ENCODE data around the gene ACVR1.

DNA sequence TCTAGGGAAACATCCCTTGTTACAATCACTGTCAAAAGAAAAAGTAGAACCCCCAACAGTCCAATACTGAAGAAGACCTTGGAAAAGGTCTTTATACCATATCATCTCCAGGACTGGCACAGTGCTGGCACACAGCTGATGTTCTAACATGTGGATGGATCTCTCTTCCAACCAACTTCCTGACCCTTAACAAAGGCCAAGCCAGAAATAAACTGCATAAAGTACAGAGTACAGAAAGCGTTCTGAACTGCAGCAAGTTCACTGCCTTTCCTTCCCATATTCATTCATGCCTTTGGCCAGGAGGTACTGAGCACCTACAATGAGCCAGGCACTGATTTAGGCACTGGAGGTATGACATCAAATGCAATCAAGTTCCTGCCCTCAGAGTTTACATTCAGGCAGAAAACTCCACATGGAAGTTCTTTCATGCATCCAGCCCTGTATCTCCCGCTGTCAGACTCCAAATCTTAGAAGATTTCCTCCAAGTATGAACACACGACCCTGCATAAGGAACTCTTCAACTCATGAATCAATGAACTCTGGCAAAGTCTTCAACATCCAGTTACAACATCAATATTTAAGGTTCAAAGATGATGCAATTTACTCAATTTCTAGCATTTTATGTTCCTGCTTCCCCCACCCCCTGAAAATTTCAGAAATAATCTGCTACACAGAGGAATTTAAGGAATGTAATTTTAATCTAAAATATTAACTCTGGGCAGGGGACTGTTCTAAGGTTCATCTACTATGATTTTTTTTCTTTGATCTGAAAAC is 33.8 kb downstream of the ACVR1 start:
- TF ChIP-seq, protein P1, sequence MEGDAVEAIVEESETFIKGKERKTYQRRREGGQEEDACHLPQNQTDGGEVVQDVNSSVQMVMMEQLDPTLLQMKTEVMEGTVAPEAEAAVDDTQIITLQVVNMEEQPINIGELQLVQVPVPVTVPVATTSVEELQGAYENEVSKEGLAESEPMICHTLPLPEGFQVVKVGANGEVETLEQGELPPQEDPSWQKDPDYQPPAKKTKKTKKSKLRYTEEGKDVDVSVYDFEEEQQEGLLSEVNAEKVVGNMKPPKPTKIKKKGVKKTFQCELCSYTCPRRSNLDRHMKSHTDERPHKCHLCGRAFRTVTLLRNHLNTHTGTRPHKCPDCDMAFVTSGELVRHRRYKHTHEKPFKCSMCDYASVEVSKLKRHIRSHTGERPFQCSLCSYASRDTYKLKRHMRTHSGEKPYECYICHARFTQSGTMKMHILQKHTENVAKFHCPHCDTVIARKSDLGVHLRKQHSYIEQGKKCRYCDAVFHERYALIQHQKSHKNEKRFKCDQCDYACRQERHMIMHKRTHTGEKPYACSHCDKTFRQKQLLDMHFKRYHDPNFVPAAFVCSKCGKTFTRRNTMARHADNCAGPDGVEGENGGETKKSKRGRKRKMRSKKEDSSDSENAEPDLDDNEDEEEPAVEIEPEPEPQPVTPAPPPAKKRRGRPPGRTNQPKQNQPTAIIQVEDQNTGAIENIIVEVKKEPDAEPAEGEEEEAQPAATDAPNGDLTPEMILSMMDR (IDR thresholded peaks at IDR 0.05): no peak
- TF ChIP-seq POLR2AphosphoS5 (IDR thresholded peaks at IDR 0.05; ENCODE audit: low read depth, low read length) (no peak), SIN3A (IDR thresholded peaks at IDR 0.05; ENCODE audit: borderline replicate concordance, insufficient read depth, low read depth, low read length) (no peak), TCF7L2 (IDR thresholded peaks at IDR 0.05; ENCODE audit: low read depth, low read length) (no peak)
- TF ChIP-seq, protein P2, sequence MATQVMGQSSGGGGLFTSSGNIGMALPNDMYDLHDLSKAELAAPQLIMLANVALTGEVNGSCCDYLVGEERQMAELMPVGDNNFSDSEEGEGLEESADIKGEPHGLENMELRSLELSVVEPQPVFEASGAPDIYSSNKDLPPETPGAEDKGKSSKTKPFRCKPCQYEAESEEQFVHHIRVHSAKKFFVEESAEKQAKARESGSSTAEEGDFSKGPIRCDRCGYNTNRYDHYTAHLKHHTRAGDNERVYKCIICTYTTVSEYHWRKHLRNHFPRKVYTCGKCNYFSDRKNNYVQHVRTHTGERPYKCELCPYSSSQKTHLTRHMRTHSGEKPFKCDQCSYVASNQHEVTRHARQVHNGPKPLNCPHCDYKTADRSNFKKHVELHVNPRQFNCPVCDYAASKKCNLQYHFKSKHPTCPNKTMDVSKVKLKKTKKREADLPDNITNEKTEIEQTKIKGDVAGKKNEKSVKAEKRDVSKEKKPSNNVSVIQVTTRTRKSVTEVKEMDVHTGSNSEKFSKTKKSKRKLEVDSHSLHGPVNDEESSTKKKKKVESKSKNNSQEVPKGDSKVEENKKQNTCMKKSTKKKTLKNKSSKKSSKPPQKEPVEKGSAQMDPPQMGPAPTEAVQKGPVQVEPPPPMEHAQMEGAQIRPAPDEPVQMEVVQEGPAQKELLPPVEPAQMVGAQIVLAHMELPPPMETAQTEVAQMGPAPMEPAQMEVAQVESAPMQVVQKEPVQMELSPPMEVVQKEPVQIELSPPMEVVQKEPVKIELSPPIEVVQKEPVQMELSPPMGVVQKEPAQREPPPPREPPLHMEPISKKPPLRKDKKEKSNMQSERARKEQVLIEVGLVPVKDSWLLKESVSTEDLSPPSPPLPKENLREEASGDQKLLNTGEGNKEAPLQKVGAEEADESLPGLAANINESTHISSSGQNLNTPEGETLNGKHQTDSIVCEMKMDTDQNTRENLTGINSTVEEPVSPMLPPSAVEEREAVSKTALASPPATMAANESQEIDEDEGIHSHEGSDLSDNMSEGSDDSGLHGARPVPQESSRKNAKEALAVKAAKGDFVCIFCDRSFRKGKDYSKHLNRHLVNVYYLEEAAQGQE (IDR thresholded peaks at IDR 0.05; ENCODE audit: insufficient read depth in 1 of 2, low read depth in 2 of 2, low read length in 1 of 2): no peak

Data from Panc1 (cell line).